NCI-H2227 (cell line): ENCODE results near the gene TLCD3A.
"Not testable (repeated sequence)": the region's sequence is repeated elsewhere in the genome, so short reads cannot be mapped to it uniquely, and the experiment has no call there.

ENCODE experiments used
- DNase-seq: peaks from one replicate; lab custom pipeline; 2025; ENCODE audit not compliant: unreplicated experiment; lab: John Stamatoyannopoulos, UW

TLCD3A gene

DNA sequence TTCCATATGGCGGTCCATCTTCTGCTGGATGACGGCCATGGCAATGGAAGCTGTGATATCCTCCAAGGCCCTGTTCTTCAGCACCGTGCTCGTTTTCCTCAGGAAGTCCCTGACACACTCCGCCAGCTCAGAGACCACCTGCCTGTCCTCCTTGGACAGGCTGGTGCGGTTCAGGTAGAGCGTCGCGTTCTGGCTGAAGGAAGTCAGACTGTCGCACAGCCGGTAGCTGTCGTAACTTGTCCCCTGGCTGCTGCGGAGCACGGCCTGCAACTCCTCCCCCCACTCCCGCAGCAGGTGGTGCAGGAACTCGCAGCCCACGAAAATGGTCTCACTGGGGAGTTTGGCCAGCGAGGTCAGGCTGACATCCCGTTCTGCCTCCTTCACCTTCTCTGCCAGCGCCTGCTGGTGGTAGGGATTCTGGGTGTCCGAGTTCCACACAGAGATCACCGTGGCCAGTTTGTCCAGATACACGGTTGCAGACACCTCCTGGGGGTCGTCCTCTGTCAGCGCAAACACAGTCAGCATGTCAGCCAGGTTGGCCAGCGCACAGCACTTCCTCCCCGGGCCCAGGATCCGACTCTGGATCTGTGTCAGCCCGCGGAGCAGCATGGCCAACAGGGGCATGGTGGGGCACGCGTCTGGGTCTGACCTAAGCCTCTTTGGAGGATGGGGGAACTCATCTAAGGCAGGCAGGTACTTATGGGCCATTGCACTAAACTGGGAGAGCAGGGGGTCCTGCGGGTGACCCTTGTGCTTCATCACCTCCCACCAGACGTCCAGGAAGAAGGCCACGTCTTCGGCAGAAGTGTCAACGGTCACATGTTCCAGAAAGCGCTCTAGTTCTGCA lies 14.6 kb downstream of the TLCD3A start:
- no peak for DNase-seq

DNA sequence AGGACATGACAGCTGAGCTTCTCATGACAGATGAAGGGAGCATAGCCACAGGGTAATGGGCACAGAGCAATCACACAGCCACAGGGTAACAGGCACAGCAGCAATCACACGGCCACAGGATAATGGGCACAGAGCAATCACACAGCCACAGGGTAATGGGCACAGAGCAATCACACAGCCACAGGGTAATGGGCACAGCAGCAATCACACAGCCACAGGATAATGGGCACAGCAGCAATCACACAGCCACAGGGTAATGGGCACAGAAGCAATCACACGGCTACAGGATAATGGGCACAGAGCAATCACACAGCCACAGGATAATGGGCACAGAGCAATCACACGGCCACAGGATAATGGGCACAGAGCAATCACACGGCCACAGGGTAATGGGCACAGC lies 16.2 kb downstream of the TLCD3A start:
- DNase-seq: not testable (repeated sequence)

DNA sequence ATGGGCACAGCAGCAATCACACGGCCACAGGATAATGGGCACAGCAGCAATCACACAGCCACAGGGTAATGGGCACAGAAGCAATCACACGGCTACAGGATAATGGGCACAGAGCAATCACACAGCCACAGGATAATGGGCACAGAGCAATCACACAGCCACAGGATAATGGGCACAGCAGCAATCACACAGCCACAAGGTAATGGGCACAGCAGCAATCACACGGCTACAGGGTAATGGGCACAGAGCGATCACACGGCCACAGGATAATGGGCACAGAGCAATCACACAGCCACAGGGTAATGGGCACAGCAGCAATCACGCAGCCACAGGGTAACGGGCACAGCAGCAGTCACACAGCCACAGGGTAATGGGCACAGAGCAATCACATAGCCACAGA lies 17.0 kb downstream of the TLCD3A start:
- not testable (repeated sequence) for DNase-seq

DNA sequence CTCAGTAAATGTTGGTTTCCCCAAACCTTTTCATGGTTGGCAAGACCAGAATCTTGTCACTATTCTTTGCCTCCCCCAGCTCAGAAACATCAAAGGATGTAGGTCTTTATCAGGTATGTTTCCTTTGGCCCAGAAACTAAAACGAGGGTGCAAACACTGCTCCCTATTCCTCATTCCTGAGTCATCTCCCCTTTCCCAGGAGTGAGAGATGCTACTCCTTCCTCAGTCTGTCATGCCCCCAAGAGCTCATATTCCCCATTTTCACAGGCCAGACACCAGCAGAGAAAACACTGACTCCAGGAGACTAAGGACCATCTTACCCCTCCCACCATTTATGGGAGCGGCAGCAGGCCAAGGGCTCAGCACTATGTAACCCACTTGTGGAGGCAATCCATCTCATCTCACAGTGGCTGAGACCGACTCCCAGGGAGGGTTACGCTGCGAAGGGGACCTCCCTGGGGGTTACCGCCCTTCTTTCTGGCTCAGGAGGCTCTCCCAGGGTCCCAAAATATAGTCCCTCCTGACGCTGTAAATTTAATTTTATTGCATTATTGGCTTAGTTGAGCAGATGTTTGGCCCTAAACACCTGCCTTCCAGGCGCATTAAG lies 18.1 kb downstream of the TLCD3A start:
- no peak for DNase-seq

DNA sequence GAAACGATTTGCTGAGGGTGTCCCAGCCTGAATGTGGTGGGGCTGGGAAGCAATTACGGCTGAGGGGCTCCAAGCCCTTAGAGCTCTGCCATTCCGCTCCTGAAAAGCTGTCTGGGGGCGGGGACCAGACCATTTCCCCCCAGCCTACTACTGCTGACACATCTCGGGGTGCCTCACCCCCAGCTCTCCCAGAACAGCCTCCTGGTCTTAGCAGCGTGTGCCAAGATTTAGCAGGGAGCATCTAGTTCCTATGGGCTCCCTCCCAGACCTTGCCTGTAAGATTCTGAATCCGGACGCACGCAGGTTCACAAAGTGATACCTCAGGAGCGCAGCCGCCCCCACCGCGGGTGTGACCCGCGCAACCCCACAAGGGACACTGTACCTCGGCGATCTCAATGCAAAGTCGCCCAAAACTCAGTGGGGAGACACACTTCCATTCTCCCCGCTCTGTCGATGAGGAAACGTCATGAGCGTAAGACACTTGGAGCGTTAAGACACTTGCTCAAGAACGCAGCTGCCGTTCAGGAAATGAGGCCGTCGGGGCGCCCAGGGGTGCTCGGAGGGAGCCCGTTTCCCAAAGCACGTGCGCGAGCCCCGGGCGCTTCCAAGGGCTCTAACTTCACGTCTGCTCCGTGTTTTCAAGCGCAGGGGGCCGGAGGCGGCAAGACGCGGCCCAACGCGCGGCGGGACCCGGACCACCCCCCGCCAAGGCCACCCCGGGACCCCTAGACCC lies 19.0 kb downstream of the TLCD3A start:
- peak; percentile 38 for DNase-seq

DNA sequence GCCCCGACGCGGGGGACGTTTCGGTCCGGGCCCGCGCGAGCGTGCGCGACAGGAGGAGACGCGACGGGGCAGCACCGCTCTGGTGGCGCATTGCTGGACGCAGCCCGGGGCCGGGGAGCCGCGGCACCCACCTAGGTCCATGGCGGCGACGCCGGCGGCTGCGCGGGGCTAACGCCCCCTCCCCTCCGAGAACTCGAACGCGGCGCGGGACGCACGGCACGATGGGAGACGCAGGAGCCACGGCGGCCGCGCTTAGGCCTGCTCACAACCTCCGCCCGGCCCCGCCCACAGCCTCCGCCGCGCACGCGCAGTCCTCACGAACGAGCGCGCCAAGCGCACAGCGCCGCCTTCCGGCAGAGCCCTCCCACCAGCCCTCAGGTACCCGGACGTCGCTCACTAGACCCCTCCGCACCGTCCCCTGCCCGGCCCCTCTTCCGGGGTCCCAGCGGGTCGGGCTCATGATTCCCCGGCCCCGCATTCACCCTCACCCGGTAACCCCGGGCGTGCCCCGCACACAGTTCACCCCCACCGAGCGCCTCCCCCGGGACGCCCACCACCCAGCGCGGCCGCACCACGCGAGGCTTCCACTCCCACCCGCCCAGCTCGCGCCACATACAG lies 19.7 kb downstream of the TLCD3A start, which contains the start of gene GEMIN4:
TSS of gene GEMIN4 (minus strand) at position 263 of the 618 bp plus-strand sequence. CDS start at position 141, 122 bp downstream.
- DNase-seq: peak; percentile 93

DNA sequence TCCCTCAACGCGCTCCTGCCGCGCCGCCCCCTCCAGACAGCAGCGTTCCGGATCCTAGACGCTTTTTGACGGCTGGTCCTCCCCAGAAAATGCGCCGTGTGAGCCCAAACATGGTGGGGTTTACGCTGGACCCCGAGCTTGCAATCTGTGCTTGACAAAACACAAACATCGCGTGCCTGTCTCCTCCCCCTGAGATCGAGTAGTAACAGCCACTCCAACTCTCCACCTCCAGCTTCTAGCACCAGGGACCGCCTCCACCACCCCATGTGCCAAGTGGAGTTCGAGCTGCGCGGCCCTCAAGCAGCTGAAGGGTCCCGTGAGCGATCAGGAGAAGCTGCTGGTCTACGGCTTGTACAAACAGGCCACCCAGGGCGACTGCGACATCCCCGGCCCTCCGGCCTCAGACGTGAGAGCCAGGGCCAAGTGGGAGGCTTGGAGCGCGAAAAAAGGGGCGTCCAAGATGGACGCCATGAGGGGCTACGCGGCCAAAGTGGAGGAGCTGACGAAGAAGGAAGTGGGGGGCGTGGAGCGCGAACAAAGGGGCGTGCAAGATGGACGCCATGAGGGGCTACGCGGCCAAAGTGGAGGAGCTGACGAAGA lies 20.3 kb downstream of the TLCD3A start:
- peak; percentile 62 for DNase-seq

DNA sequence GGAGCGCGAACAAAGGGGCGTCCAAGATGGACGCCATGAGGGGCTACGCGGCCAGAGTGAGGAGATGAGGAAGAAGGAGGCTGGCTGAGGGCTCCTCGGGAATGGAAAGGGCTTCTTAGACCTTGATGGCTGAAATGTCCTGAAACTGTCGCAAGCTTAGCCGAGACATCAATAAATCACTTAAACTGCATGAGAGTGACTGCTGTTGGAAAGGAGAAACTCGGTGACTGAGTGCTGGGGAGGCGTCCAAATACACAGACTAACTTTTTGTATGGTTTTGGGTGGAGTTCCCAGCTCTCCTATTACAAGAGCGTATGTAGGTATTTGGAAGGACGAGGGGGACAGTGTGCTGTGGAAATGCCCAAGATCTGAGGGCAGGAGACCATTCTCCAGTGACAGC lies 21.0 kb downstream of the TLCD3A start:
- no peak for DNase-seq

DNA sequence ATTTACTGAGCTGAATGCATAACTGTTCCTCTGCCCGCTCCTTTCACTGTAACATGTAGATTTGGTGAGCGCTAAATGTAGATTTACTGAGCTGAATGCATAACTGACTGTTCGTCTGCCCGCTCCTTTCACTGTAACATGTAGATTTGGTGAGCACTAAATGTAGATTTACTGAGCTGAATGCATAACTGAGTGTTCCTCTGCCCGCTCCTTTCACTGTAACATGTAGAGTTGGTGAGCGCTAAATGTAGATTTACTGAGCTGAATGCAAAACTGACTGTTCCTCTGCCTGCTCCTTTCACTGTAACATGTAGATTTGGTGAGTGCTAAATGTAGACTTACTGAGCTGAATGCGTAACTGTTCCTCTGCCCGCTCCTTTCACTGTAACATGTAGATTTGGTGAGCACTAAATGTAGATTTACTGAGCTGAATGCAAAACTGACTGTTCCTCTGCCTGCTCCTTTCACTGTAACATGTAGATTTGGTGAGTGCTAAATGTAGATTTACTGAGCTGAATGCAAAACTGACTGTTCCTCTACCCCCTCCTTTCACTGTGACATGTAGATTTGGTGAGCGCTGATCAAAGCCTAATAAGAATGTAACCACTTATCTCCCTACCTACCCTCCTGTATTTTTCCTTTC lies 23.0 kb downstream of the TLCD3A start:
- DNase-seq: not testable (repeated sequence)

DNA sequence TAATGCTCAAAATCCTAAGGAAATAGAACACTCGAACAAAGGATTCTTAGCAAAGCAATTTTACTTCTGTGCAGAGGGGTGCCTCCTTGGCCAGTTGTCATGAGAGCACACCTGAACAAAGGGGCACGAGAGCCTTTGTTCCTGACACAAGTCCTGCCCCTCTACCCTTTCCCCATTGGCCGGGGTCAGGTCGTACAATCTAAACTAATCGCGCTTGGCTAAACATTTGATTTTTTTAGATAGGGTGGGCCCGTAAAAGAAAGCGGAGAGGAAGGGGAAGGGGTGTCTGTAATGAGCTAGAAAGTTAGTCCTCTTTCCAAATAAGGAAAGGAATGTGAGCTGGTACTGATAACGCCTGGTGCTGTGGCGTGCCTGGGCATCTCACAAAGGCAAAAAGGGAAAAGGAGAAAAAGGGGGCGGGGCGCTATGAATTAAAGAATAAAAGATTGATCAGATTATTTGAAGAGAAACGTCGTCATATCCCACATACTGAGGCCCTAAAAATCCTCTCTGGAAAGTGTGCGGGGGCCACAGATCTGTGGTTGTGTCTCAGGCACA lies 23.7 kb downstream of the TLCD3A start:
- not testable (repeated sequence) for DNase-seq

DNA sequence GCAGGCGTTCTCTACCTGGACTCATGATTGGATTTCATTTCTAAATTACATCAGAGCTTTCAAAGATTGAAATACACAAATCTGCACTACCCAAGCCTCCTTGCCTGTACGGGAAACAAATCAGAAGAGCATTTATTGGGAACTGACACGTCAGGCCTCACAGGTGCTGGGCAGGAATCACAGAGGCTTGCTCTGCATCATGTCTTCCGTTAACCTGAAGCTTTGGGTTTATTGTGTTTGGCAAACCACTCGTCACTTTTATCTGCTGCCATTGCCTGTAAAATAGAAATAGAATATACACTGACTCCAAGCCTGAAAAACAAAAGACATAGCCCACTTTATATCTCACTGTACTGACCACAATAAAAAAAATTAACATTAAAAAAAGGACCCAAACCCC lies 27.6 kb downstream of the TLCD3A start:
- DNase-seq: no peak

DNA sequence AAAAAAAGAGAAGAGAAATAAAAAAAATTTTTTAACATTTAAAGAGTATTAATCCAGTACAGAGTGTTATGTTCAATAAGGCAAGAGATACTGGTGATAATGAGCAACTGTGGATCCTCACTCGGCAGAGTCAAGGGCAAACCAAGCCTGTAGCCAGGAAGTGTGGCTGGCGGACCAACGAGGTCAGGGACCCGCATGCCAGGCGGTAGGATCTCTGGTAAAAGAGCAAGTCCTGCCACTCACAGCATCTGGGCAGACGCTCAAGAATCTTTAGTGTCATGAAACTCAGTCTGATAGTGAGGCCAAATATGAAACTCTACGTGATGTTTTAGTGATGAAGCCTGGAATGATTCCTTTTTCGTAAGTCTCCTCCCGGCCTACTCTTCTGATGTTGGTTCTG lies 28.0 kb downstream of the TLCD3A start:
- no peak for DNase-seq

DNA sequence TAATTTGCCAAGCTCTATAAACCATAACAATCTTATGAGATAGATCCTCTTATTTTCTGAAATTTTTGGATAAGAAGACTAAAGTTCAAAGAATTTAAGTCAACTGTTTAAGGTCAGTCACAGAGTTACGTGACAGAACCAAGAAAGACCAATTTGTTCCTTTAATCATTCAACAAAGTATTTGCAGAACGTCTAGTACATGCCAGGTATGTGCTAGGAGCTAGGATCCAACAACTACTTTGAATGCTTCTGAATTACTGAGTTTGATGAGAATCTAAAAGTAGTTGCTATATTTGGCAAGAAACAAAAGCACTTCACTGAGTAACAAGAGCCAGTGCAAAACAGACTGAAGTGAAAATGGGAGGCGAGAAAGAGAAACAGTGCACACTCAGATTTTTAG lies 34.7 kb downstream of the TLCD3A start:
- no peak for DNase-seq

DNA sequence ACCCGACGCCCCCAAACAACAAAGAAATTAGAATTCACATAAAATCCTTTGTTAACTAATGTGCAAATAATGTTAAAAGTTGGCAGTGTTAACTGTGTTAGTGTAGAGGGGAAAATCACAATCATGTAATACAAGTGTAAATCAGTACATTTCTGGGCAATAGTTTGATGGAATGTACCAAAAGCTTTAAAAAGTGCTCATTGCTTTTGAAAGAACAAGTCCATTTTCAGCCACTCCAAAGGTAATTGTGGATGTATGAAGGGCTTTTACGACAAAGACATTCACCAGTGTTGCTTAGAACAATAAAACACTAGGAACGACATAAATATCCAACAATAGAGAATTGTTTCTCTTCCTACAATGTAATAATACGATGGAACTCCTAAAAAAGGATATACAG lies 40.6 kb downstream of the TLCD3A start:
- no peak for DNase-seq

DNA sequence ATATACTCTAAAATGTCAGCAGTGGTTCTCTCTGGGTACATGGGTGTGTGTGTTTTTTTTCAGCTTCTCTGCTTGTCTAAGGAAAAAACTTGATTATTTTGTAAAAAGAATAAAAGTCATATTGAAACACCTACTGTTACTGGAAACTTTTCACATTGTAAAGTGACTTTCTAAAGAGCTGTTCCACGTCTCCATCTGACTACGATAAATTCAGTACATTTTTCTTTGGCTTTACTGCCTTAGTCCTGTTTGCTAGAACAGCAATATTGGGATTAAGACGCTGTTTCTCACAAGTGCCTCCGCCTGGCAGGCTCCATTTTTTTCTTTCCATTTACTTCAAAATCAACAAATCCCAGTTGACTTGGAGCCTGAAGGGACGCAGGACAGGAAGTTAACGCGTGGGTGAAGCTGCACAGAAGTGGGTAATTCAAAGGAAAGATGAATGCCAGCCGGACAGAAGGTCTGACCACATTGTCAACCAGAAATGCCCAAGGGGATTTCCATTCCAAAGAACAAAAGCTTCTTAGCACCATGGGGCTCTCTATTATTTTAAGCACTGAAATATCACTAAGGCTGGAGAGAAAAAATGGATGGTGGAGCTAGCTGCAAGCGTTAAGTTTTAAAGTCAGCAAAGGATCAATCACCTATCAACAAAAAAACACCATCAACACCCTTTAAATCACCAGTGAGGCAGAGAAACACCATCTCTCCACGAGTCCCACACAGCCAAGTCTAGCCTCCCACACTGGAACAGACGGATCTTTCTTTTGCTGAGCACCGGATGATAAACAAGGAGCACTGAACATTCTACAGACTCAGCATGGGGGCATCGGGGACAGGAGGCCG lies 41.3 kb downstream of the TLCD3A start:
- no peak for DNase-seq

DNA sequence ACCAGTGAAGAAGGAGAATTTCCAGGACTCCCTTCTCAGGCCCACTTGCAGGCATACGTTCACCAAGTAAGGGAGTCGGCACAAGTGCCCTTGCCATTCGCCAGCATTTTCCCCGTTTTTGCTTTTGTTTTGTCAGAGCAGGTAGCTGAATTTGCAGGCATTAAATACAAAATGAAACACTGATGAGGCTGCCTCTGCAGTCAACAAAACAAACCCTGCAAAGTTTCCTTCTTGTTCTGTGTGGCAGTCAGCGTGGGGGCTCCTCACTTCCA lies 41.9 kb downstream of the TLCD3A start:
- no peak for DNase-seq

DNA sequence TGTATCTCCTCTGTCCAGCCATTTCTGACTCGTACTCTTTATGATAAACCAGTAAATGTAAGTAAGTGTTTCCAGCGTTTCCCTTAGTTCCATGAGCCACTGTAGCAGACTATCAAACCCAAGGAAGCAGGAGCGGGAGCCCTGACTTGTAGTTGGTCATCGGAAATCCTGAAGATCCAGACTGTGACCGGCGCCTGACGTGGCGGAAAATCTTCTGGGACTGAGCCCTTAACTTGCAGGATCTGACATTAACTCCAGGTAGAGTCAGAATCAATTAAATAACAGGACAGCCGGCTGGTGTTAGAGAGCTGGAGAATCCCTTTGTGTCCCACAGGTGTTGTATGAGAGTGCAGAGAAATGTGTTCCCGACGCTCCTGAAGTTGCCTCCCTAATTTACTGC lies 45.7 kb downstream of the TLCD3A start:
- no peak for DNase-seq

DNA sequence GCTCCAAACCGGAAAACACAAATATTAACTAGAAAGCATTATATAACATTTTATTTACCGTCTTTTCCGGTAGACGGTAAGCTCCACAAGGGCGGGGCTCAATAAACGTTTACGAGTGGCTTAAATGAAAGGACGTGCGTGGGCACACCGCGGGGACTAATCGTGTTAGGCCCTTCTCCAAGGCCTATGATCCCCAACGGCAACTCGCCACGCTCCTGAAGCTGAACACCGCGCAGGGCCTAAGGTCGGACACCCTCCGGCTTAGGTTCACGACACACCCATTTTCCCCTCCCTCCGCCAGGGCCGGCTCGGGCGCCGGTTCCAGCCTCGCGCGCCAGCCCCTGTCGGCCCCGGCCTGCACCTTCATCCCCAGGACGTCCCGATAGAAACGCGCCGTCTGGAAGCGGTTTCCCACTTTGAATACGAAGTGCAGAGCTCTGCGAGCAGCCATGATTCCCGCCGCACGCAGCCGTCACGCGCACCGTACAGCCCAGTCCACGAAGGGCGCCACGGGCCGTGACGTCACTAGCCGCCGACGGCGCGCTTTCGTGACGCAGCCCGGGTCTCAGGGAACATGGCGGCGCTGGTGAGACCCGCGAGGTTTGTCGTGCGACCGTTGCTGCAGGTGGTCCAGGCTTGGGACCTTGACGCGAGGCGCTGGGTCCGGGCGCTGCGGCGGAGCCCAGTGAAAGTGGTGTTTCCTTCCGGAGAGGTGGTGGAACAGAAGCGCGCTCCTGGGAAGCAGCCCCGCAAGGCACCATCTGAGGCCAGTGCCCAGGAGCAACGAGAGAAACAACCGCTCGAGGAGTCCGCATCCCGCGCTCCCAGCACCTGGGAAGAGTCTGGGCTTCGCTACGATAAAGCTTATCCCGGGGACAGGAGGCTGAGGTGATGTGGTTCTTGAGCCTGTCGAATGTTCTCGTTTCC lies 49.7 kb downstream of the TLCD3A start, which contains the start of the genes GLOD4 and MRM3:
TSS of gene GLOD4 (minus strand) at position 476 of the 927 bp plus-strand sequence. CDS start at position 451, 25 bp downstream.
TSS of gene MRM3 (plus strand) at position 549 of the 927 bp plus-strand sequence. CDS start at position 575, 26 bp downstream.
- peak; percentile 90 for DNase-seq
